ENCODE measurements around the gene AGMO. TPM values are rescaled to one million over a fixed set of nuclear protein-coding genes. Genes with fewer than 3 reads are reported as not detected.
"Not testable (repeated sequence)": the region's sequence is repeated elsewhere in the genome, so short reads cannot be mapped to it uniquely, and the experiment has no call there.

The AGMO gene
- total RNA-seq, 2 donors from 2014 or later, result not detected

GRCh38 chr7:15556339-15557105, 5.3 kb downstream of the AGMO start:
- Mint-ChIP-seq H3K36me3 (ENCODE audit: low read depth) (no peaks in the 10 kb centered on the region), H3K27me3 (no peaks in the 10 kb centered on the region), H3K4me1 (no peaks in the 10 kb centered on the region), H3K4me3 (no peak overlapping the region), H3K27ac (no peak overlapping the region)
- no peaks in the 10 kb centered on the region for H3K9me3 ChIP-seq (ENCODE audit: control insufficient read depth, low read length, poor library complexity, severe bottlenecking)
- ATAC-seq (no peak), DNase-seq (no peak)

GRCh38 chr7:15555381-15555859, 6.4 kb downstream of the AGMO start:
- H3K4me1 Mint-ChIP-seq, result no peaks in the 10 kb centered on the region
- no peaks in the 10 kb centered on the region for H3K36me3 Mint-ChIP-seq (ENCODE audit: low read depth)
- no peak overlapping the region for H3K4me3 Mint-ChIP-seq
- ATAC-seq (no peak), DNase-seq (no peak)
- H3K9me3 ChIP-seq (ENCODE audit: control insufficient read depth, low read length, poor library complexity, severe bottlenecking), result no peaks in the 10 kb centered on the region
- H3K27ac Mint-ChIP-seq, result no peak overlapping the region
- H3K27me3 Mint-ChIP-seq, result no peaks in the 10 kb centered on the region

GRCh38 chr7:15554744-15555143, 7.1 kb downstream of the AGMO start:
- no peaks in the 10 kb centered on the region for H3K4me1 Mint-ChIP-seq
- no peak overlapping the region for H3K27ac Mint-ChIP-seq
- H3K36me3 Mint-ChIP-seq (ENCODE audit: low read depth), result no peaks in the 10 kb centered on the region
- ATAC-seq (no peak), DNase-seq (no peak)
- H3K4me3 Mint-ChIP-seq, result no peak overlapping the region
- H3K9me3 ChIP-seq (ENCODE audit: control insufficient read depth, low read length, poor library complexity, severe bottlenecking), result no peaks in the 10 kb centered on the region
- no peaks in the 10 kb centered on the region for H3K27me3 Mint-ChIP-seq

- Mint-ChIP-seq H3K4me1 (no peaks in the 10 kb centered on the region), H3K4me3 (no peak overlapping the region), H3K36me3 (ENCODE audit: low read depth) (no peaks in the 10 kb centered on the region), H3K27ac (no peak overlapping the region), H3K27me3 (no peaks in the 10 kb centered on the region)
- H3K9me3 ChIP-seq (ENCODE audit: control insufficient read depth, low read length, poor library complexity, severe bottlenecking), result no peaks in the 10 kb centered on the region
- ATAC-seq (no peak), DNase-seq (no peak)
These were observed 7.7 kb downstream of the AGMO start for GRCh38 chr7:15554081-15554480.

GRCh38 chr7:15547320-15547719, 14.5 kb downstream of the AGMO start:
- not testable (repeated sequence) for H3K4me3 Mint-ChIP-seq; H3K27ac Mint-ChIP-seq; ATAC-seq; H3K36me3 Mint-ChIP-seq (ENCODE audit: low read depth); H3K27me3 Mint-ChIP-seq; H3K4me1 Mint-ChIP-seq; DNase-seq; H3K9me3 ChIP-seq (ENCODE audit: control insufficient read depth, low read length, poor library complexity, severe bottlenecking)

GRCh38 chr7:15546272-15546792, 15.5 kb downstream of the AGMO start:
- ATAC-seq (no peak), DNase-seq (no peak)
- H3K4me3 Mint-ChIP-seq, result no peak overlapping the region
- no peaks in the 10 kb centered on the region for H3K4me1 Mint-ChIP-seq
- no peaks in the 10 kb centered on the region for H3K9me3 ChIP-seq (ENCODE audit: control insufficient read depth, low read length, poor library complexity, severe bottlenecking)
- no peak overlapping the region for H3K27ac Mint-ChIP-seq
- H3K36me3 Mint-ChIP-seq (ENCODE audit: low read depth), result no peaks in the 10 kb centered on the region
- H3K27me3 Mint-ChIP-seq, result no peaks in the 10 kb centered on the region

- Mint-ChIP-seq H3K4me1 (no peaks in the 10 kb centered on the region), H3K27ac (no peak overlapping the region), H3K27me3 (no peaks in the 10 kb centered on the region), H3K36me3 (ENCODE audit: low read depth) (no peaks in the 10 kb centered on the region), H3K4me3 (no peak overlapping the region)
- DNase-seq (no peak), ATAC-seq (no peak)
- H3K9me3 ChIP-seq (ENCODE audit: control insufficient read depth, low read length, poor library complexity, severe bottlenecking), result no peaks in the 10 kb centered on the region
These were observed 17.8 kb downstream of the AGMO start for GRCh38 chr7:15544050-15544449.

- Mint-ChIP-seq H3K4me1 (no peaks in the 10 kb centered on the region), H3K27me3 (no peaks in the 10 kb centered on the region), H3K27ac (no peak overlapping the region), H3K4me3 (no peak overlapping the region), H3K36me3 (ENCODE audit: low read depth) (no peaks in the 10 kb centered on the region)
- DNase-seq (no peak), ATAC-seq (no peak)
- no peaks in the 10 kb centered on the region for H3K9me3 ChIP-seq (ENCODE audit: control insufficient read depth, low read length, poor library complexity, severe bottlenecking)
These were observed 18.6 kb downstream of the AGMO start for GRCh38 chr7:15543256-15543655.

- DNase-seq, result no peak
These were observed 34.2 kb downstream of the AGMO start for GRCh38 chr7:15527648-15528047.

GRCh38 chr7:15525652-15526263, 36.1 kb downstream of the AGMO start:
- Mint-ChIP-seq H3K27ac (no peak overlapping the region), H3K27me3 (no peaks in the 10 kb centered on the region), H3K4me3 (no peak overlapping the region), H3K36me3 (ENCODE audit: low read depth) (no peaks in the 10 kb centered on the region), H3K4me1 (no peaks in the 10 kb centered on the region)
- H3K9me3 ChIP-seq (ENCODE audit: control insufficient read depth, low read length, poor library complexity, severe bottlenecking), result no peaks in the 10 kb centered on the region
- DNase-seq (no peak), ATAC-seq (no peak)

More at GRCh38 chr7:15527648-15528047, 34.2 kb downstream of the AGMO start:
- no peak overlapping the region for H3K27ac Mint-ChIP-seq
- H3K36me3 Mint-ChIP-seq (ENCODE audit: low read depth), result no peaks in the 10 kb centered on the region
- no peaks in the 10 kb centered on the region for H3K9me3 ChIP-seq (ENCODE audit: control insufficient read depth, low read length, poor library complexity, severe bottlenecking)
- H3K4me1 Mint-ChIP-seq, result no peaks in the 10 kb centered on the region
- no peaks in the 10 kb centered on the region for H3K27me3 Mint-ChIP-seq
- no peak for ATAC-seq
- H3K4me3 Mint-ChIP-seq, result no peak overlapping the region

- H3K36me3 Mint-ChIP-seq (ENCODE audit: low read depth), result no peaks in the 10 kb centered on the region
- H3K4me1 Mint-ChIP-seq, result no peaks in the 10 kb centered on the region
- H3K27ac Mint-ChIP-seq, result no peak overlapping the region
- no peaks in the 10 kb centered on the region for H3K27me3 Mint-ChIP-seq
- ATAC-seq (no peak), DNase-seq (no peak)
- no peaks in the 10 kb centered on the region for H3K9me3 ChIP-seq (ENCODE audit: control insufficient read depth, low read length, poor library complexity, severe bottlenecking)
- no peak overlapping the region for H3K4me3 Mint-ChIP-seq
These were observed 37.7 kb downstream of the AGMO start for GRCh38 chr7:15524077-15524476.

- H3K27me3 Mint-ChIP-seq; H3K9me3 ChIP-seq (ENCODE audit: control insufficient read depth, low read length, poor library complexity, severe bottlenecking); H3K4me1 Mint-ChIP-seq; DNase-seq; H3K36me3 Mint-ChIP-seq (ENCODE audit: low read depth); ATAC-seq; H3K27ac Mint-ChIP-seq; H3K4me3 Mint-ChIP-seq: not testable (repeated sequence)
These were observed 44.0 kb downstream of the AGMO start for GRCh38 chr7:15517865-15518264.

- ATAC-seq (no peak), DNase-seq (no peak)
- no peak overlapping the region for H3K4me3 Mint-ChIP-seq
- H3K36me3 Mint-ChIP-seq (ENCODE audit: low read depth), result no peaks in the 10 kb centered on the region
- H3K27me3 Mint-ChIP-seq, result no peaks in the 10 kb centered on the region
- H3K9me3 ChIP-seq (ENCODE audit: control insufficient read depth, low read length, poor library complexity, severe bottlenecking), result no peaks in the 10 kb centered on the region
- no peak overlapping the region for H3K27ac Mint-ChIP-seq
- H3K4me1 Mint-ChIP-seq, result no peaks in the 10 kb centered on the region
These were observed 46.6 kb downstream of the AGMO start for GRCh38 chr7:15515252-15515651.

- ATAC-seq, result no peak
- H3K4me3 Mint-ChIP-seq, result no peak overlapping the region
- no peak overlapping the region for H3K27ac Mint-ChIP-seq
- H3K9me3 ChIP-seq (ENCODE audit: control insufficient read depth, low read length, poor library complexity, severe bottlenecking), result no peaks in the 10 kb centered on the region
- H3K36me3 Mint-ChIP-seq (ENCODE audit: low read depth), result no peaks in the 10 kb centered on the region
- no peaks in the 10 kb centered on the region for H3K4me1 Mint-ChIP-seq
- no peak for DNase-seq
- H3K27me3 Mint-ChIP-seq, result no peaks in the 10 kb centered on the region
These were observed 53.6 kb downstream of the AGMO start for GRCh38 chr7:15508258-15508657.

All from T-helper 17 cell (primary cell).